HG02981 (cell line): ENCODE measurements around the gene NOL4L.
"Not testable (repeated sequence)": the region's sequence is repeated elsewhere in the genome, so short reads cannot be mapped to it uniquely, and the experiment has no call there.

ENCODE experiments used
- ATAC-seq: cut with Tn5 transposase; IDR thresholded peaks from one replicate; pipeline ENCODE4 v1.9.1; 2021; ENCODE audit warnings: mild to moderate bottlenecking, moderate library complexity; ENCODE audit not compliant: unreplicated experiment

NOL4L gene

GRCh38 chr20:32598606-32599005 lies 13.5 kb upstream of the NOL4L start:
- ATAC-seq = no peak

DNA sequence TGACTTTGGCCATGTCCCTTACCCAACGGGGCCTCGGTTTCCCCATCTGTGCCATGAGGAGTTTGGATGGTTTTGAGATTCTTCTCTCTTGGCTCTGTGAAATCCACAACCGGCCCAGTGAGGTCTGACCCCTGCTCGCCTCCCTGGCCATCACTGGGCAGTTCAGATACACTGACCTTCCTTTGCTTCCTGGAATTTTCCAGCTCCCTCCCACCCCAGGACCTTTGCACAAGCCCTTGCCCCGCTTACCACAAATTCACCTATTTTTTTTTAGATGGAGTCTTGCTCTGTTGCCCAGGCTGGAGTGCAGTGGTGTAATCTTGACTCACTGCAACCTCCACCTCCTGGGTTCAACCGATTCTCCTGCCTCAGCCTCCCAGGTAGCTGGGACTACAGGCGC lies 12.6 kb upstream of the NOL4L start:
- no peak for ATAC-seq

- ATAC-seq = no peak
Observed at GRCh38 chr20:32596681-32597252, 11.6 kb upstream of the NOL4L start.

DNA sequence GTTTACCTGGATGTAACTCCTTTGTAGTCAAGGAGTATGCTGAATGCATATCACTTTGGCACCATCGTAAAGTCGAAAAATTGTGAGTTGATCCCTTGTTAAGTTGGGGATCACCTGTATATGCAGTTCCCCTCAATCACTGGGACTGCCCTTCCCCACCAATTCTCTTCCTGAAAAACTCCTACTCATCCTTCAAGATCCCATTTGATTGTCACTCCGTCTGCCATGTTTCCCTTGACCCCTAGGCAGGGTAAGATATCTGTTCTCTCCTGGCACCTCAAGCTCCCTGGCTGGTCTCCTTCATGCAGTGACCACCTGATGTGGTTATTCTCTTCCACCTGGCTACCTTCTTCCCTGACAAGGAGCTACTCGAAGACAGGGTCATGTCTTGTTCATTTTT lies 10.0 kb upstream of the NOL4L start:
- no peak for ATAC-seq

GRCh38 chr20:32594669-32595068 lies 9.5 kb upstream of the NOL4L start:
- ATAC-seq = not testable (repeated sequence)

DNA sequence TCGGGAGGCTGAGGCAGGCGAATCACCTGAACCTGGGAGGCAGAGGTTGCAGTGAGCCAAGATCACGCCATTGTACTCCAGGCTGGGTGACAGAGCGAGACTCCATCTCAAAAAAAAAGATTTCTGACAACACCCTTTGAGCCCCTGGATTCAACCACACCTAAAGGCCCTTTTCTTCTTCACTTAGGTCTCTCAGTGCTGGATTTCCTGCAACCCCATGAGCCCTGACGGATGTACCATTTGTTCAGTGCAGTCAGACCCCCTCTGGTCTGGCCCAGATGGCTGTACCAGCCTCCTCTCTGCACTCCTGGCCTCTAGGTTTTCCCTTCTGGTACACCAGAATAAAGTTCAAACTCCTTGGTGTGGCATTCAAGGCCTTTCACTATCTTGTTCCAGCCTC lies 9.1 kb upstream of the NOL4L start:
- ATAC-seq = no peak

DNA sequence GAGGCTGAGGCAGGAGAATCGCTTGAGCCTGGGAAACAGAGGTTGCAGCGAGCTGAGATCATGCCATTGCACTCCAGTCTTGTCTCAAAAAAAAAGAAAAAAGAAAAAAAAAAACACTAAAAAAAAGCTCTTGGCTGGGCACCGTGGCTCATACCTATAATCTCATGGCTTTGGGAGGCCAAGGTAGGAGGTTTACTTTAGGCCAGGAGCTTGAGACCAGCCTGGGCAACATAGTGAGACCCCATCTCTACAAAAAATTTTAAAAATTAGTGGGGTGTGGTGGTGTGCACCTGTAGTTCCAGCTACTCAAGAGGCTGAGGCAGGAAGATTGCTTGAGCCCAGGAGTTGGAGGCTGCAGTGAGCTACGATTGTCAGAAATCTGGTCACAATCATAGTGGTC lies 7.5 kb upstream of the NOL4L start:
- ATAC-seq = not testable (repeated sequence)

GRCh38 chr20:32592022-32592421 lies 6.9 kb upstream of the NOL4L start:
- ATAC-seq = no peak

DNA sequence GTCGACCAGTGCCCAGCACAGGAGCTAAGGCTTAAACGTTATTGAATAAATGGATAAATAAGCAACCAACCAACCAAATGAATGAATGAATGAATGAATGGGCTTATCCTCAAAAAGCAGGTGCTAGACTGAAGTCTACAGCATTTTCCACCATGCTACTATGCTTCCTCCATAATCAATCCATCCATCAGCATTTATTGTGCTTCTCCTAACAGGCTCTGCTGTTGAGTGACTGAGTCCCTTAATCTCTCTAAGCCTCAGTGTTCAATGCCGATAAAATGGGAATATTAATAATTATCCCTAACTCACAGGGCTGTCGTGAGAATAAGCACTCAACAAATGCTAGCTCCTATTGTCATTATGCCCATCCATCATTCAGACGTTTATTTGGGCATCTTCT lies 4.6 kb upstream of the NOL4L start:
- no peak for ATAC-seq

DNA sequence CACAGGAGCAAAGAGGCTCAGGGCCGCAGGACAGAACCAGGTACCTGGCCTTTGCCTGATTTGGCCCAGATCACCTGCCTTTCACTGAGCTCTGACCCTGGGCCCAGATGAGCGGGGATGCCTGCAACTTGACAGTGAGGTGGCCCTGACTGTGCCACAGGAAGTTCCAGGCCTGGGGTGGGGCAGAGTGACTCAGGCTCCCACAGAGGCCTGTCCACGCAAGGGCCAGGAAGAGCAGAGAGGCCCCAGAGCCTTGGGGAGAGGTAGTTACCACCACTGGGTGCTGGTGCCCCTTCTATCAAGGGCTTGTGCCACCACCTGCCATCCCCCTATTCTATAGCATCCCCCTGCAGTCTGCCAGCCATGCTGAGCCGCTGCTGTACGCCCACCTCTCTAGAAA lies 4.1 kb upstream of the NOL4L start:
- no peak for ATAC-seq

DNA sequence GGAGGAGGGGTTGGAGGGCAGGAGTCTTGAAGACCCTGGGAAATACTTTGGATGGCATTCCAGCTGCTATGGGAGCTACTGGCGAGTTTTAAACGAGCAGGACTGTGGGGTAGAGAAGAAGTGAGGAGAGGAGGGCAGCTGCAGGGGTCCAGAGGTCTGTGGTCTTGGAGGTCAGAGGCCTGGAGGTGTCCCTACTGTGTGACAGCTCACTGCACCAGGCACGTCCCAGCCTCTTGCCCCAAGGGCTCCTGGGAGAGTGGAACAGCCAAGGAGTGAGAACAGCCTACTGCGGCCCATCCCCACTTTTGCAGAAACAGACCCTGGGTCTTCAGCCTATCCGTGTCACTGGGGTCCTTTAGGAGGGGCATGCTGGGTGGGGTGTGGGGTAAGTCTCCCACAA lies 2.9 kb upstream of the NOL4L start:
- ATAC-seq = no peak

GRCh38 chr20:32586291-32586690 lies 1.2 kb upstream of the NOL4L start:
- no peak for ATAC-seq

DNA sequence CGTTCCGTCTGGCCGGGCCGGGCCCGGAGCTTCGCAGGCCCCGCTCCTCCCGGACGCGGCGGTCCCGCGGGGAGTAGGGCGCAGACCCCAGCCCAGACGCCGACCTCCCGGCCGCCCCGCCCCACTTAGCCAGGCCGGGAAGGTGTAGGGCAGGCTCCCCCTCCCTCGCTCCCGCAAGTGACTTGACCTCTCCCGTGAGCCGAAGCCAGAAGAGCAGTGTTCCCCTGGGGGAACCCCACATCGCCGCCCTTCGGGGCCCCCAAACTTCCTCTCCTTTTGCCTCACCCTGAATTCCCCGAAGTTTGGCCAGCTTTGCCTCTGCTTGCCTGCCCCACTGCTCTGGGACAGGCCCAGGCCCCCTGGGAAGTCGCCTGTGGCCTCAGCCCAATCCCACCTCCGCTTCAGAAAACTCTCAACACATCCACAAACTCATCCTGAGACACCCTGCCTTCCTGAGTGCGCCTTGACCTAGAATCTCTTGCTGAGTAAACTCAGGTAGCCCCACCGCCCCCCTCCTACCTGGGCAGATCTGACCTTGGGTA lies 524 bp upstream of the NOL4L start:
- no peak for ATAC-seq

- ATAC-seq = no peak
Observed at GRCh38 chr20:32583581-32584070, 1.5 kb downstream of the NOL4L start.

DNA sequence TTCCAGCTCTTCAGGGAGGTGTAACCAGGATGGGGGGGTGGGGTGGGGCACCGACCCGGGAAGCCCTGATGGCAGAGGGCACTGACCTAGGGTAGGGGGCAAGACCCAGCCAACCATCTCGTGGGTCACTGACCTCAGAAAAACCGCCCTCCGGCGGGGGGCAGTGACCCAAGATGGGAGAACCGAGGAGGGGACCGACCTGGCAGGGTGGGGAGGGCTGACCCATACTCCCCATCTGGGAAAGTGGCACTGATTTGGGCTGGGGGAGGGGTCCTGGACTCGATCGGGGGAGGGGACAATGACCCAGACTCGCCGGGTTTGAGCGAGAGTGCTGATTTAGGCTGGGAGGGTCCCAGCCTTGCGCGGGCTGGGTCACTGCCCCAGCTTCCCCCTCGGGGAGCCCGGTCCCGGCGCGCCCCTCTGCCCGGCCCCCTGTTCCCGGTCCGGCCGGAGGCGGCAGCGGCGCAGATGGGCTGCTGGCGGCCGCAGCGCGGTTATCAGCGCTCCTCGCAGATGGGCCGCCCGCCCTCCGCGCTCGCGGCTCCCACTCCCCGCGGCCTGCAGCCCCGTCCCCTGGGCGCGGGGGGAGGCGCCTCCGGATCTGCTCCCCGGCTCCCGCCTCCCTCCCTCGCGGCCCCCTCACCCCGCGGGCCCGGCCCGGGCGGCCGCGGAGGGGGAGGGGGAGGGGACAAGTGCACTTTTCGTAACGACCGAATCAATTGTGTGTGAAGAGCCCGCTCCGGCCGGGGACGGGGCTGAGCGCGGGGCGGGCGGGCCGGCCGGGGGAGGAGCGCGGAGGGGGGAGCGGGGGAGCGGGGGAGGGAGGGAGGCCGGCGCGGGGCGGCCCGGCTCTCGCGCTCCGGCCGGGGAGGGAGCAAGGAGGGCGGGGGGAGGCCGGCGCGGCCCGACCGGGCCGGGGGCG lies 2.2 kb downstream of the NOL4L start:
- no peak for ATAC-seq

DNA sequence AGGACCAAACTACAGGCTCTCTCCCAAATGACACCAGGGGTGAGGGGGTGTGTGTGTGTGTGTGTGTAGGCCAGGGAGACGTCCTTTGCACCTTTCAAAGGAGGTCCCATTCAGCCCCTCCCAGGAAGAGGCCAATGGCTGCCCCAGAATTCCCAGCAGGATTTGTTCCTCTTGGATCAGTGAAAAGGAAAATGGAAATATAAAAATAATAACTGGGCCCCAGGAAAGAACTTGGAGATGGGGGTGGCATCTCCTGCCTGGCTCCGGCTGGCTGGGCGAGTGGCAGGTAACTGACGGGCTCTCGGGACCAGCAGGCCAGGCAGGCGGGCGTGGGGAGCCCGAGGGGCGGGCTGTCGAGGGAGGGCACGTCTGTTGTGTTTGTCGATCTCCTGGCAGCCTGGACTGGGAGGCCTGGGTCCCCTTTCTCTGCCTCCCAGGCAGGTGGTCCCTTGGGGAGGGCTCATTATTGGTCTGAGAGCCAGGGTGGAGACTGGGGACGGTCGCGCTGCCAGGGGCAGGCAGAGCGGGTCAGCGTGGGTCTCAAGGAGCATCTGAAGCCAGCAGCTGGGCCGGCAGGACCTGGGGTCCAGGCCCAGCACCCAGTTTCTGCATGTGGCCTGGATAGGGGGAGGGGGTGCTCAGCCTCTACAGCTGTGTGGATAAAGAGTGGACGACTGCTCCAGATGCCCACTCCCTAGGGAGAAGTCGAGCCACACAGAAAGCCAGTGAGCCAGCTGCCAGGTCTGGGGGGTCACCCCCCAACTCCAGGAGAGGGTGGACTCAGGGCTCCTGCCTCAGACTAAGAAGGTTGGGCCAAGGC lies 3.1 kb downstream of the NOL4L start:
- ATAC-seq = no peak

GRCh38 chr20:32580970-32581838 lies 3.9 kb downstream of the NOL4L start:
- ATAC-seq = no peak

DNA sequence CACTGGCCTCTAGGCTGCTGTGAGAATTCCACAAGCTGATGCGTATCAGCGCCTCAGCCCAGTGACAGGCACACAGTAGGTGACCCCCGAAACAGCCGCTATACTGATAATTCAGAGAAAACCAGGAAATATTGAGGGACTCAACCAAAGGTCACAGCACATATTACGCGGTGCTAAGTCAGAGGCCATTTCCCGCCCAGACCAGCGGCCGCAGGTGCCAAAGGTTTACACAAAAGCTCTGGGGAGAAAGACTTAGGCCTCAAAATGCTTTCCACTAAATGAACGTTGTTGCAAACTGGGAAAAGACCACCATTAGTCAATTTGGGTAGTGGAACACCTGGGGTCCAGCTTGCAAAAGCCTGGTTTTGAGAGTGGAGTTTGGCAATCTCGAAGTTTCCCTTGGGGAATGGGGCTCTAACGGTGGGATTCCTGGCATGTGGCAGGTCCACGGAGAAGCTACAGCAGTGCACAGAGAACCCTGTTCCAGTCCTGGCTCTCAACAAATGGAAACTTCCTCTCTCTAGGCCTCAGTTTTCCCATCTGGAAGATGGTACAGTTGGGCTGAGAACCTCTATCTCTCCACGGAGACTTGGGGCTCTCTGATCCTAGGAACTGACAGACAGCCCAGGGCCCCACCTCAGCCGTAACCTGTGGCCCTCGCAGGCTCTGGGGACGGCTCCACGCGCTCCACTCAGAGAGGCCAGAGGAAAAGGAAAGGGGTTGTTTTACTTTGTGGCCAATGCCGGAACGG lies 4.7 kb downstream of the NOL4L start:
- ATAC-seq = no peak

GRCh38 chr20:32578840-32579390 lies 6.2 kb downstream of the NOL4L start:
- ATAC-seq = no peak
